Nephron progenitor cell (in vitro differentiated cells): ENCODE measurements around the gene CAMK1G.

ENCODE experiments used
- DNase-seq: peaks from one replicate; pipeline ENCODE4 v3.0.0; 2021
- H3K27ac Mint-ChIP-seq: 2 replicates; pipeline ENCODE4 v1.8.0; 2021; ENCODE audit warnings: mild to moderate bottlenecking, moderate library complexity, mixed read lengths
- H3K27me3 Mint-ChIP-seq: 2 replicates; pipeline ENCODE4 v1.8.0; 2021; ENCODE audit warnings: mild to moderate bottlenecking, low read depth, mixed read lengths; ENCODE audit not compliant: poor library complexity
- H3K36me3 Mint-ChIP-seq: 2 replicates; pipeline ENCODE4 v1.8.0; 2021; ENCODE audit warnings: low read depth, mixed read lengths
- H3K4me1 Mint-ChIP-seq: 2 replicates; pipeline ENCODE4 v1.8.0; 2021; ENCODE audit warnings: mixed read lengths
- H3K4me3 Mint-ChIP-seq: 2 replicates; pipeline ENCODE4 v1.8.0; 2021; ENCODE audit warnings: mild to moderate bottlenecking, moderate library complexity, mixed read lengths
- H3K9me3 Mint-ChIP-seq: 2 replicates; pipeline ENCODE4 v1.8.0; 2021; ENCODE audit warnings: mild to moderate bottlenecking, moderate library complexity, mixed read lengths
- TF ChIP-seq, protein P1 (sequence below): fragments of 200-600 bp; sonication (generic); IDR thresholded peaks from 2 replicates; pipeline ENCODE4 v1.5.0; 2021; ENCODE audit warnings: antibody characterized with exemption

The CAMK1G gene

DNA sequence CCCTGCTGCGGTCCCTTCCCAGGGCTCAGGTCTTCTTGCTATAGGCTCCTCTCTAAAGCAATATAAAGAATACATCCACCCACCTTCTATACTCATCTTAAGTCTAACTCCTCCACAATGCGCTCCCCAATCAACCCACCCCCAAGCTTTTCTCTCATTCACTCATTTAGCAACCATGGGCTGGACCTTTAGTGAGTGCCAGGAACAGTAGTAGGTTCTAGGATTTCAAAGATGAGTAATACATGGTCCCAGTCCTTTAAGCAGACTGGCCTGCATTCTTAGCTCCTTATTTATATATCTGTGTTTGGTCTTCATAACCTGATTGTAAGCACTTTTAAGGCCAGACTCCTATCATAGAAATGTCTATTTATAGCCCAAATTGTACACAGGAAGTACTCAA, 5.9 kb downstream of the CAMK1G start:
- no peaks in the 10 kb centered on the region for H3K36me3 Mint-ChIP-seq
- peaks cover 37% of the 10 kb centered on the region for H3K27me3 Mint-ChIP-seq
- H3K27ac Mint-ChIP-seq: no peak overlapping the region
- DNase-seq: no peak
- H3K4me1 Mint-ChIP-seq: peaks cover 27% of the 10 kb centered on the region
- TF ChIP-seq, protein P1, sequence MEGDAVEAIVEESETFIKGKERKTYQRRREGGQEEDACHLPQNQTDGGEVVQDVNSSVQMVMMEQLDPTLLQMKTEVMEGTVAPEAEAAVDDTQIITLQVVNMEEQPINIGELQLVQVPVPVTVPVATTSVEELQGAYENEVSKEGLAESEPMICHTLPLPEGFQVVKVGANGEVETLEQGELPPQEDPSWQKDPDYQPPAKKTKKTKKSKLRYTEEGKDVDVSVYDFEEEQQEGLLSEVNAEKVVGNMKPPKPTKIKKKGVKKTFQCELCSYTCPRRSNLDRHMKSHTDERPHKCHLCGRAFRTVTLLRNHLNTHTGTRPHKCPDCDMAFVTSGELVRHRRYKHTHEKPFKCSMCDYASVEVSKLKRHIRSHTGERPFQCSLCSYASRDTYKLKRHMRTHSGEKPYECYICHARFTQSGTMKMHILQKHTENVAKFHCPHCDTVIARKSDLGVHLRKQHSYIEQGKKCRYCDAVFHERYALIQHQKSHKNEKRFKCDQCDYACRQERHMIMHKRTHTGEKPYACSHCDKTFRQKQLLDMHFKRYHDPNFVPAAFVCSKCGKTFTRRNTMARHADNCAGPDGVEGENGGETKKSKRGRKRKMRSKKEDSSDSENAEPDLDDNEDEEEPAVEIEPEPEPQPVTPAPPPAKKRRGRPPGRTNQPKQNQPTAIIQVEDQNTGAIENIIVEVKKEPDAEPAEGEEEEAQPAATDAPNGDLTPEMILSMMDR: no peak
- H3K9me3 Mint-ChIP-seq: no peaks in the 10 kb centered on the region
- no peak overlapping the region for H3K4me3 Mint-ChIP-seq

DNA sequence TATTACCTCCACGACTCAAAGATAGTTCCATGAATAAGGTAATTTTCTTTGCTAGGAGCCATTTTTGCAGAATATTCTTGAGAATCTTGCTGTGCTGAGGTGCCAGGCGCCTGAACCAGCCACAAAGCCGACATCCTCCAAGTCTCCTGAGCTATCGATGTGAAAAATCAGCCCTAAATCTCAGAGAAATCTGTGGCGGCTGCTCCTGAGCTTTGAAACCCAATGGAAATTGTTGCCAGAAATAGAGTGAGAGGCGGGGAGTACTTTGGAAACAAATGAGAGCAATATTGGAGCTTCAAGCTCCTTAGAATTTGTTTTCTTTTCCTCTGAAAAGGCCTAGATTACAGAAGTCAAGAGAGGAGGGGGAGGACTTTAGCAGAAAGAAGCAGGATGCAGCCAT, 6.3 kb downstream of the CAMK1G start:
- Mint-ChIP-seq H3K27me3 (peaks cover 37% of the 10 kb centered on the region), H3K4me3 (no peak overlapping the region), H3K4me1 (peaks cover 31% of the 10 kb centered on the region), H3K9me3 (no peaks in the 10 kb centered on the region), H3K36me3 (no peaks in the 10 kb centered on the region), H3K27ac (no peak overlapping the region)
- DNase-seq: no peak
- TF ChIP-seq, protein P1: no peak

DNA sequence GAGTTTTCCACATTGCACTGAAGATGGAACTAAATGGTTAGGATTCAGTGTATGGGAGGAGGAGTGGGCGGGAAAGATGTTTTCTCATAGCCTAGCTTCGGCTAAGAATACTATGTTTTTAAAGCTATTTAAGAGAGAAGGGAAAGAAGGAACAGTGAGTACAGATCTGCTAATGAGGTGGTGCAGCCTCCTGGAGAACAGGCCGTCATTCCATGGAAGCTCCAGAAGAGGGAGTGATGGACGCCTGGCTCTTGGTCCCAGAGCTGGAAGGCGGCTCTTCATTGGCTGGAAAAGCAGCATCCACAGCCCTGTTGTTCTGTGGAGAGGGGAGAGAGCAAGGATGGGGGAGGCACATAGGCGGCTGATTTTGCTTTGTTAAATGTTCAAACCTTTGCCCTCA, 6.9 kb downstream of the CAMK1G start:
- DNase-seq: no peak
- Mint-ChIP-seq H3K36me3 (no peaks in the 10 kb centered on the region), H3K27ac (no peak overlapping the region), H3K4me1 (peaks cover 36% of the 10 kb centered on the region), H3K27me3 (peaks cover 37% of the 10 kb centered on the region), H3K9me3 (no peaks in the 10 kb centered on the region), H3K4me3 (no peak overlapping the region)
- TF ChIP-seq, protein P1: peak; percentile 42

DNA sequence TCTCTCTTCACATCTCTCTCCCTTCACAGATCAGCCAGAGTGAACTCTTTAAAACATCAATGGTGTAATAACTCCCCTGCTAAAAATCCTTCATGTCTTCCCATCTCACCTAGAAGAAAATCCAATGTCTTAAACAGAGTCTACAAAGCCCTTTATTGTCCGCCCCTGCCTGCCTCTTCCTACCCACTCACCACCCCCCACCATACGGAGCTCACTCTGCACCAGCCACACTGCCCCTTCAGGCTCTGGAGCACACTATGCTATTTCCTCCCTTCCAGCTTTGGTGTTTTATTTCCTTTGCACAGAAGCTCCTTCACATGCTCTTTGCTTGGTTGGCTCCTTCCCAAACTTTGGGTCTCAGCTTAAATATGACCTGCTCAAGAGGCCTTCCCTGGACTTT, 10.2 kb downstream of the CAMK1G start:
- Mint-ChIP-seq H3K4me3 (no peak overlapping the region), H3K36me3 (no peaks in the 10 kb centered on the region), H3K9me3 (no peaks in the 10 kb centered on the region), H3K27me3 (peaks cover 40% of the 10 kb centered on the region), H3K27ac (peak overlapping the region; percentile 30), H3K4me1 (peaks cover 33% of the 10 kb centered on the region)
- no peak for DNase-seq
- TF ChIP-seq, protein P1: no peak

DNA sequence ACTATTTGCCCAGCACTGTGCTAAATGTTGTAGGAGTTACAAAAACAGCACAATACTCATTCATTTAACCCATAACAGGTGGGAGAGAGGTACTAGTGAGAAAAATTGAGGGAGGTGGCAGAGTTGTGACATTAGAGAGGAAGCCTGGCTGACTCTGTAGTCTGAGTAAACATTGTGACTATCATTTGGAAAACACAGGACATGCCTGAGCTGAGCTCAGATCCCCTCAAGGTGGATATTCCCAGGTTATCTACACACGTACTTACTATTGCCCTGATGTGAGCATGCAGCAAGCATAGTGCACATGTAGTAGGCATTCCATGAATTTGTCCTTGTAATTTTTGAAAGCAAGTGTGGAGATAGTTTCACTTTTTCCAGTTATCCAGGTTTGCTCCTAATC, 10.9 kb downstream of the CAMK1G start:
- H3K4me3 Mint-ChIP-seq: no peak overlapping the region
- H3K27me3 Mint-ChIP-seq: peaks cover 41% of the 10 kb centered on the region
- TF ChIP-seq, protein P1: no peak

DNA sequence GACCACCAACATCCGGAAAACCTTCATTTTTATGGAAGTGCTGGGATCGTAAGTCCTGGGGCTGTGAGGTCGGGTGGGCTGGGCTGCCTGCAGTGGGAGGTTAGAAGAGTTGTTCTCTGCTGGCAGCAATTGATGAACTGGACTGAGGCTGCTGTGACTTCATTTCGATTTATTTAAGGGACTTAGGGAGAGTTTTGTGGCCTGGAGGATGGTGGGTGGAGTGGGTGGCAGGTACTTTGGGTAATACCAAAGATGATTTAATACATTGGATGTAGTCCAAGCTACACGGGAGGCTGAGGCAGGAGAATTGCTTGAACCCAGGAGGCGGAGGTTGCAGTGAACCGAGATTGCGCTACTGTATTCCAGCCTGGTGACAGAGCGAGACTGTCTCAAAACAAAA, 11.5 kb downstream of the CAMK1G start:
- Mint-ChIP-seq H3K27me3 (peaks cover 47% of the 10 kb centered on the region), H3K4me3 (no peak overlapping the region), H3K9me3 (no peaks in the 10 kb centered on the region), H3K36me3 (no peaks in the 10 kb centered on the region), H3K4me1 (peaks cover 30% of the 10 kb centered on the region), H3K27ac (peak overlapping the region; percentile 61)
- TF ChIP-seq, protein P1: no peak
- no peak for DNase-seq

More for the DNA sequence above, 10.9 kb downstream of the CAMK1G start:
- no peak overlapping the region for H3K27ac Mint-ChIP-seq
- peaks cover 33% of the 10 kb centered on the region for H3K4me1 Mint-ChIP-seq
- no peaks in the 10 kb centered on the region for H3K36me3 Mint-ChIP-seq
- DNase-seq: no peak
- H3K9me3 Mint-ChIP-seq: no peaks in the 10 kb centered on the region
